Activated CD8-positive, alpha-beta T cell treated with anti-CD3 and anti-CD28 coated beads for 36 hours (primary cell): ENCODE results near the gene SNRPD1. TPM values are rescaled to one million over a fixed set of nuclear protein-coding genes. Genes with fewer than 3 reads are reported as not detected.

ENCODE experiments used
- ATAC-seq: fragments of 200-7000 bp; cut with Tn5 transposase; one replicate; pipeline ENCODE4 v1.10.0; 2021; ENCODE audit warnings: mild to moderate bottlenecking, moderate library complexity
- CTCF ChIA-PET: fragments of 350-600 bp; sonication (Branson Sonifier 250); formaldehyde crosslinking; loops from one replicate; lab custom pipeline; 2021; ENCODE audit warnings: antibody characterized with exemption; lab: Charles Lee
- POLR2A ChIA-PET: fragments of 350-600 bp; sonication (Branson Sonifier 250); formaldehyde crosslinking; loops from one replicate; lab custom pipeline; 2021; ENCODE audit warnings: antibody characterized with exemption; lab: Charles Lee
- DNase-seq: peaks from one replicate; pipeline ENCODE4 v3.0.0-alpha.2; 2020
- H3K27ac Mint-ChIP-seq: one replicate; pipeline ENCODE4 v1.8.0; 2021; ENCODE audit warnings: mild to moderate bottlenecking, mixed read lengths
- H3K27me3 Mint-ChIP-seq: one replicate; pipeline ENCODE4 v1.8.0; 2021; ENCODE audit warnings: mixed read lengths
- H3K36me3 Mint-ChIP-seq: one replicate; pipeline ENCODE4 v1.8.0; 2021; ENCODE audit warnings: low read depth, mixed read lengths
- H3K4me1 Mint-ChIP-seq: one replicate; pipeline ENCODE4 v1.8.0; 2021; ENCODE audit warnings: low read depth, mixed read lengths
- H3K4me3 Mint-ChIP-seq: one replicate; pipeline ENCODE4 v1.8.0; 2021; ENCODE audit warnings: mild to moderate bottlenecking, moderate library complexity, mixed read lengths
- H3K9me3 Mint-ChIP-seq: one replicate; pipeline ENCODE4 v1.8.0; 2021; ENCODE audit warnings: mixed read lengths
- intact Hi-C: fragments of 100-400 bp; cut with micrococcal nuclease; formaldehyde crosslinking; loops from one replicate; pipeline ENCODE4 v1.10.0; 2022
- total RNA-seq, 2 experiments: library from RNA; stranded (reverse); gene quantifications; one replicate each; pipeline ENCODE4 v1.2.3, GENCODE V29; 2021
- TF ChIP-seq, protein P1 (sequence below): fragments of 200-600 bp; IDR thresholded peaks from one replicate; pipeline ENCODE4 v1.8.0; 2022; ENCODE audit warnings: antibody characterized with exemption, mild to moderate bottlenecking

Gene SNRPD1
- total RNA-seq, 2 experiments from 2014 or later: 148 to 159 TPM

DNA sequence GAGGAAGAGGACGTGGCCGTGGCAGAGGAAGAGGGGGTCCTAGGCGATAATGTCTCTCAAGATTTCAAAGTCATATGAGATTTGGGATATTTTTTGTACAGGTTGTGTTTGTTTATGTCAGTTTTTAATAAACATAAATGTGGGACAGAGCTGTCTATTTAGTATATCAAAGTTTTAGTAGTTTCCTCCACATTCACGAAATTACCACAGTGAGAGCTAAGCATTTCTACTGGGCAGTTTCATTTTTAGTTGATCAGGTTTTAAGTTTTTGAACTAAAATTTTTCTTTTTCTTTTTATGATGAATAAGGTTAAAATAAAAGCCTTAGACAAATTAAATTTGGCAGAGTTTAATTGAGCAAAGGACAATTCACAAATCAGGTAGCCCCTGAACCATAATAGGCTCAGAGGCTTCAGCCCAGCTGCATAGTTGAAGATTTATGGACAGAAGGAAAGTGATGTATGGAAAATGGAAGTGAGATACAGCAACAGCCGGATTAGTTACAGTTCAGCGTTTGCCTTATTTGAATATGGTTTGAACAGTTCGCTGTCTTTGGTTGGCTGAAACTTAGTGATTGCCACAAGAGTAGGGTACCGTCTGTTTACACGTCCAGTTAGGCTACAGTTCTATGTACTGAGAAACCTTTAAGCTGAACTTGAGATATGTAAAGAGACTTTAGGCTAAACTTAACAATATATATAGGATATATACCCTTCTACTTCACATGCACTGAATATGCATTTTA, 17.1 kb downstream of the SNRPD1 start:
- ChIA-PET POLR2A (interaction anchor here (1.0 to 3.0 kb wide), 9 partner anchors 10 to 110 kb away, joined by 3 to 14 read pairs (median 4); partner anchors contain the start of genes ESCO1 and SNRPD1), CTCF (interaction anchor here (0.6 to 1.8 kb wide), 5 partner anchors 14 to 93 kb away, joined by 3 to 7 read pairs (median 3); partner anchors contain the start of genes ESCO1 and SNRPD1)
- Mint-ChIP-seq H3K27ac (peak overlapping the region; percentile 69), H3K36me3 (peaks cover 46% of the 10 kb centered on the region), H3K27me3 (no peaks in the 10 kb centered on the region), H3K4me3 (no peak overlapping the region), H3K4me1 (peaks cover 19% of the 10 kb centered on the region), H3K9me3 (no peaks in the 10 kb centered on the region)
- intact Hi-C loops: no loop called here
- TF ChIP-seq, protein P1, sequence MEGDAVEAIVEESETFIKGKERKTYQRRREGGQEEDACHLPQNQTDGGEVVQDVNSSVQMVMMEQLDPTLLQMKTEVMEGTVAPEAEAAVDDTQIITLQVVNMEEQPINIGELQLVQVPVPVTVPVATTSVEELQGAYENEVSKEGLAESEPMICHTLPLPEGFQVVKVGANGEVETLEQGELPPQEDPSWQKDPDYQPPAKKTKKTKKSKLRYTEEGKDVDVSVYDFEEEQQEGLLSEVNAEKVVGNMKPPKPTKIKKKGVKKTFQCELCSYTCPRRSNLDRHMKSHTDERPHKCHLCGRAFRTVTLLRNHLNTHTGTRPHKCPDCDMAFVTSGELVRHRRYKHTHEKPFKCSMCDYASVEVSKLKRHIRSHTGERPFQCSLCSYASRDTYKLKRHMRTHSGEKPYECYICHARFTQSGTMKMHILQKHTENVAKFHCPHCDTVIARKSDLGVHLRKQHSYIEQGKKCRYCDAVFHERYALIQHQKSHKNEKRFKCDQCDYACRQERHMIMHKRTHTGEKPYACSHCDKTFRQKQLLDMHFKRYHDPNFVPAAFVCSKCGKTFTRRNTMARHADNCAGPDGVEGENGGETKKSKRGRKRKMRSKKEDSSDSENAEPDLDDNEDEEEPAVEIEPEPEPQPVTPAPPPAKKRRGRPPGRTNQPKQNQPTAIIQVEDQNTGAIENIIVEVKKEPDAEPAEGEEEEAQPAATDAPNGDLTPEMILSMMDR: no peak
- DNase-seq (no peak), ATAC-seq (no peak)

DNA sequence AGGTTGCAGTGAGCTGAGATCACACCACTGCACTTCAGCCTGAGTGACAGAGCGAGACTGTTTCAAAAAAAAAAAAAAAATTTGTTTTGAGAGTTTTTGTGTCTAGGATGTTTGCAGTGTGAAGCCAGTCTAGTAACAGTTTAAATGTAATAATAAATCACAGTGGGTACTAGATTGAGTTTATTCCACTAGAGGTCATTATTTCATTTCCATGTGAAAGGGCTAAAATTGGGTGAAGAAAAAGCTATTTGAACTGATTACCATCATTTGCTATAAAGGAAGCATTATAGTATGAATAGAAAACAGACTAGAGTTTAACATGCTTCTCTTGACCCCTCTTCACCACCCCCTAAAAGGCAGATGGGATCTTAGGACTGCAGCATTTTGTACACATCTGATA, 20.3 kb downstream of the SNRPD1 start:
- Mint-ChIP-seq H3K4me3 (no peak overlapping the region), H3K27ac (no peak overlapping the region), H3K9me3 (no peaks in the 10 kb centered on the region), H3K4me1 (peaks cover 16% of the 10 kb centered on the region), H3K36me3 (peaks cover 41% of the 10 kb centered on the region), H3K27me3 (no peaks in the 10 kb centered on the region)
- intact Hi-C loops: no loop called here
- DNase-seq (no peak), ATAC-seq (no peak)
- TF ChIP-seq, protein P1: no peak
- ChIA-PET CTCF (interaction anchor here (1.1 to 1.9 kb wide), 3 partner anchors 21 to 218 kb away, joined by 3 to 8 read pairs (median 3); partner anchors contain the start of genes ESCO1 and SNRPD1), POLR2A (interaction anchor here (0.8 to 1.8 kb wide), 6 partner anchors 10 to 28 kb away, joined by 3 to 7 read pairs (median 3); partner anchors contain the start of gene SNRPD1)

DNA sequence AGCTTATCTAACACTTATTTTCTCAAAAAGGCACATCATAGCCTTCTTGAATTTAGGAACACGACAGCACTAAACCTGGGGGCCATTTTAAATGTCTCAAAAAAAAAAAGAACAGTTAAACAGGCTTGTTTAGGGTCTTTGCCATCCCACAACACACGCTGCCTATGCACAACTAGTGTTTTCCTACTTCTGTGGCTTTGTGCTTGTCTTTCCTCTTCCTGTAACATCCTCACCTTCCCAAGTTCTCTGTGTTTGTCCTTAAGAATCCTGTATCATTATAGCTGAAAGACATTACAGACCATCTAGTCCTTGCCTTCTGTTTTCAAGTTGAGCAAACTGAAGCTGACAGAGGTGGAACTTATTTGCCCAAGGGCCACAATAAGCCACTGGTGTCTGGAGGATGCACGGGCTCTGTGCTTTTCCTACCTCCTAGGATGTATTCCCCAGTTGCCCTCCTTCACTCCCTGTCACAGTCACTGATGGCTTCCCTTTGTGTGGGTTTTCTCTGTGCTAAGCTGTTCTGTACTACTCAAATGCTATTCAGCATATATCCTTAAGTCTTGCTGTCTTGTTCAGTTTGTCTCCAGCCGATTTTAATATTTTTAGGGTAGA, 22.6 kb downstream of the SNRPD1 start:
- ATAC-seq (no peak), DNase-seq (no peak)
- no peaks in the 10 kb centered on the region for H3K9me3 Mint-ChIP-seq
- ChIA-PET CTCF (interaction anchor here (0.7 kb wide), 1 partner anchor 34 kb away, joined by 3 read pairs; no protein-coding TSS in a partner anchor), POLR2A (interaction anchor here (0.8 to 1.9 kb wide), 6 partner anchors 13 to 47 kb away, joined by 3 to 6 read pairs (median 3); partner anchors contain the start of gene SNRPD1)
- H3K27ac Mint-ChIP-seq: peak overlapping the region; percentile 21
- no peak overlapping the region for H3K4me3 Mint-ChIP-seq
- peaks cover 30% of the 10 kb centered on the region for H3K36me3 Mint-ChIP-seq
- H3K27me3 Mint-ChIP-seq: no peaks in the 10 kb centered on the region
- TF ChIP-seq, protein P1: no peak
- intact Hi-C loops: no loop called here
- H3K4me1 Mint-ChIP-seq: peaks cover 8% of the 10 kb centered on the region

DNA sequence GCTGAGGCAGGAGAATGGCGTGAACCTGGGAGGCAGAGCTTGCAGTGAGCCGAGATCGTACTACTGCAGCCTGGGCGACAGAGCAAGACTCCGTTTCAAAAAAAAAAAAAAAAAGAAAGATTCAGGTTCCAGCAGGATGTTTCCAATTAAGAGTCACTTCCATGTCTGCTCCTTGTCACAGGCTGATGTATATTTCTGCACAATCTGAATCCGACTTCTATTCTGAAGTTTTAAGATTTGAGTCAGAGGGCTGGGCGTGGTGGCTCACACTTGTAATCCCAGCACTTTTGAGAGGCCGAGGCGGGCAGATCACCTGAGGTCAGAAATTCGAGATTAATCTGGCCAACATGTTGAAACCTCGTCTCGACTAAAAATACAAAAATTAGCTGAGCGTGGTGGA, 24.7 kb downstream of the SNRPD1 start:
- DNase-seq (no peak), ATAC-seq (no peak)
- Mint-ChIP-seq H3K4me3 (no peak overlapping the region), H3K9me3 (no peaks in the 10 kb centered on the region), H3K27me3 (no peaks in the 10 kb centered on the region), H3K27ac (no peak overlapping the region), H3K4me1 (peaks cover 8% of the 10 kb centered on the region), H3K36me3 (peaks cover 23% of the 10 kb centered on the region)
- intact Hi-C loops: no loop called here
- ChIA-PET POLR2A (interaction anchor here (1.0 to 1.3 kb wide), 3 partner anchors 17 to 36 kb away, joined by 3 to 4 read pairs (median 3); partner anchors contain the start of gene ESCO1), CTCF (interaction anchor here (0.7 to 1.1 kb wide), 3 partner anchors 20 to 36 kb away, joined by 3 to 4 read pairs (median 3); partner anchors contain the start of gene ESCO1)
- TF ChIP-seq, protein P1: no peak
